Smooth muscle cell (in vitro differentiated cells): ENCODE data around the gene MYO16. TPM values are rescaled to one million over a fixed set of nuclear protein-coding genes. Genes with fewer than 3 reads are reported as not detected.

ENCODE experiments used
- DNase-seq: peaks from one replicate; lab custom pipeline; 2025; ENCODE audit not compliant: unreplicated experiment; lab: John Stamatoyannopoulos, UW
- H2AFZ ChIP-seq: fragments of 200-600 bp; sonication (generic); 2 replicates; pipeline ENCODE4 v1.6.0; 2016; ENCODE audit warnings: antibody characterized with exemption, low read depth, mild to moderate bottlenecking
- H3F3A ChIP-seq: fragments of 200-600 bp; sonication (generic); 2 replicates; pipeline ENCODE4 v1.6.0; 2017; ENCODE audit warnings: antibody characterized with exemption, low read depth
- H3K27ac ChIP-seq: fragments of 200-600 bp; sonication (generic); 2 replicates; pipeline ENCODE4 v1.5.1; 2016; ENCODE audit warnings: low read depth, mild to moderate bottlenecking
- H3K27me3 ChIP-seq: fragments of 200-600 bp; sonication (generic); 2 replicates; pipeline ENCODE4 v1.6.1; 2016; ENCODE audit warnings: low read depth, mild to moderate bottlenecking
- H3K36me3 ChIP-seq: fragments of 200-600 bp; sonication (generic); 2 replicates; pipeline ENCODE4 v1.5.1; 2016; ENCODE audit warnings: low read depth
- H3K4me1 ChIP-seq: fragments of 200-600 bp; sonication (generic); 2 replicates; pipeline ENCODE4 v1.5.1; 2016; ENCODE audit warnings: low read depth
- H3K4me2 ChIP-seq: fragments of 200-600 bp; sonication (generic); 2 replicates; pipeline ENCODE4 v1.6.0; 2016; ENCODE audit warnings: mild to moderate bottlenecking
- H3K4me3 ChIP-seq: fragments of 200-600 bp; sonication (generic); 2 replicates; pipeline ENCODE4 v1.5.1; 2016; ENCODE audit warnings: mild to moderate bottlenecking
- H3K79me2 ChIP-seq: fragments of 200-600 bp; sonication (generic); 2 replicates; pipeline ENCODE4 v1.6.0; 2016; ENCODE audit warnings: low read depth, mild to moderate bottlenecking
- H3K9ac ChIP-seq: fragments of 200-600 bp; sonication (generic); 2 replicates; pipeline ENCODE4 v1.6.0; 2016; ENCODE audit warnings: low read depth
- H3K9me3 ChIP-seq: fragments of 200-600 bp; sonication (generic); replicated peaks from 2 replicates; pipeline ENCODE4 v1.5.1; 2016; ENCODE audit warnings: low read depth
- H4K20me1 ChIP-seq: fragments of 200-600 bp; sonication (generic); 2 replicates; pipeline ENCODE4 v1.6.0; 2016; ENCODE audit warnings: low read depth
- WGBS: methylation state at CpG from one replicate; pipeline ENCODE4 v1.1.7; 2016; ENCODE audit warnings: low lambda C conversion rate; 5-methylcytosine and 5-hydroxymethylcytosine counted together
- polyA plus RNA-seq: library from polyadenylated mRNA; unstranded; fragments of >200 nt; fragmentation: Nextera tagmentation; extraction: Ambion mirVana; gene quantifications from 2 replicates; pipeline ENCODE4 v1.2.1, GENCODE V29; 2016
- total RNA-seq: library from RNA; depleted of rRNA; stranded (reverse); fragments of >200 nt; gene quantifications from 2 replicates; pipeline ENCODE4 v1.2.3, GENCODE V29; 2014
- TF ChIP-seq, protein P1 (sequence below): fragments of 200-600 bp; sonication (generic); IDR thresholded peaks from 2 replicates; pipeline ENCODE4 v1.5.1; 2017; ENCODE audit warnings: borderline replicate concordance, mild to moderate bottlenecking, antibody characterized with exemption; ENCODE audit not compliant: insufficient read depth, poor library complexity, severe bottlenecking

Gene MYO16
- total and polyA plus RNA-seq, 2 experiments from 2014 or later = not detected

DNA sequence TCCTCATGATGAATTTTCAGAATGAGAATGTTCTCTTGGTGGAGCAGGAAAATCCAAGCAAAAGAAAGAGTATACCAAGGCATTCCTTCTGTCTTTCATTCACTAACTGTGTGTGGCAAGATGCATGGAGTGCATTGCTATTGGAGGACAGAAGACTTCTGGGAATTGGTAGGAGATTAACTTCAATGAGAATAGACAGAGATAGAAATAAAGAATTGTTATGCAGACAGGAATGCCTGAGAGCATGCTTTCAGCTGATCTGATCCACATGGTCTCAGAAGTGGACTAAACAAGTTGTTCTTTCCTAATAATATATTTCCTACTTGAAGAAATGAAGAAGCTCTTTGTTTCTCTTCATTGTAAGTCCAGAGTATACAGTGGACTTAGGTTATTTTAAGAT is 303.6 kb downstream of the MYO16 start:
- H3K79me2 ChIP-seq = no peaks in the 10 kb centered on the region
- TF ChIP-seq, protein P1, sequence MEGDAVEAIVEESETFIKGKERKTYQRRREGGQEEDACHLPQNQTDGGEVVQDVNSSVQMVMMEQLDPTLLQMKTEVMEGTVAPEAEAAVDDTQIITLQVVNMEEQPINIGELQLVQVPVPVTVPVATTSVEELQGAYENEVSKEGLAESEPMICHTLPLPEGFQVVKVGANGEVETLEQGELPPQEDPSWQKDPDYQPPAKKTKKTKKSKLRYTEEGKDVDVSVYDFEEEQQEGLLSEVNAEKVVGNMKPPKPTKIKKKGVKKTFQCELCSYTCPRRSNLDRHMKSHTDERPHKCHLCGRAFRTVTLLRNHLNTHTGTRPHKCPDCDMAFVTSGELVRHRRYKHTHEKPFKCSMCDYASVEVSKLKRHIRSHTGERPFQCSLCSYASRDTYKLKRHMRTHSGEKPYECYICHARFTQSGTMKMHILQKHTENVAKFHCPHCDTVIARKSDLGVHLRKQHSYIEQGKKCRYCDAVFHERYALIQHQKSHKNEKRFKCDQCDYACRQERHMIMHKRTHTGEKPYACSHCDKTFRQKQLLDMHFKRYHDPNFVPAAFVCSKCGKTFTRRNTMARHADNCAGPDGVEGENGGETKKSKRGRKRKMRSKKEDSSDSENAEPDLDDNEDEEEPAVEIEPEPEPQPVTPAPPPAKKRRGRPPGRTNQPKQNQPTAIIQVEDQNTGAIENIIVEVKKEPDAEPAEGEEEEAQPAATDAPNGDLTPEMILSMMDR = no peak
- H3K4me2 ChIP-seq = no peak overlapping the region
- no peak overlapping the region for H3K4me3 ChIP-seq
- no peak overlapping the region for H3K9ac ChIP-seq
- no peaks in the 10 kb centered on the region for H4K20me1 ChIP-seq
- DNase-seq = no peak
- H2AFZ ChIP-seq = no peak overlapping the region
- no peaks in the 10 kb centered on the region for H3K4me1 ChIP-seq
- H3F3A ChIP-seq = no peaks in the 10 kb centered on the region
- H3K36me3 ChIP-seq = no peaks in the 10 kb centered on the region
- H3K27me3 ChIP-seq = peaks cover 7% of the 10 kb centered on the region
- no peaks in the 10 kb centered on the region for H3K9me3 ChIP-seq
- H3K27ac ChIP-seq = no peak overlapping the region

- peaks cover 4% of the 10 kb centered on the region for H3K27me3 ChIP-seq
- H3K4me2 ChIP-seq = no peak overlapping the region
- no peak overlapping the region for H3K27ac ChIP-seq
- no peak overlapping the region for H3K9ac ChIP-seq
- no peak for DNase-seq
- no peaks in the 10 kb centered on the region for H4K20me1 ChIP-seq
- no peak overlapping the region for H3K4me3 ChIP-seq
- H3K9me3 ChIP-seq = no peaks in the 10 kb centered on the region
- no peak overlapping the region for H2AFZ ChIP-seq
- WGBS = 100% methylated on average over 1 of the region's 1 CpG
- TF ChIP-seq, protein P1 = no peak
- H3F3A ChIP-seq = no peaks in the 10 kb centered on the region
- H3K4me1 ChIP-seq = no peaks in the 10 kb centered on the region
- no peaks in the 10 kb centered on the region for H3K36me3 ChIP-seq
- no peaks in the 10 kb centered on the region for H3K79me2 ChIP-seq
Observed at GRCh38 chr13:108938155-108938554, 308.7 kb downstream of the MYO16 start.

DNA sequence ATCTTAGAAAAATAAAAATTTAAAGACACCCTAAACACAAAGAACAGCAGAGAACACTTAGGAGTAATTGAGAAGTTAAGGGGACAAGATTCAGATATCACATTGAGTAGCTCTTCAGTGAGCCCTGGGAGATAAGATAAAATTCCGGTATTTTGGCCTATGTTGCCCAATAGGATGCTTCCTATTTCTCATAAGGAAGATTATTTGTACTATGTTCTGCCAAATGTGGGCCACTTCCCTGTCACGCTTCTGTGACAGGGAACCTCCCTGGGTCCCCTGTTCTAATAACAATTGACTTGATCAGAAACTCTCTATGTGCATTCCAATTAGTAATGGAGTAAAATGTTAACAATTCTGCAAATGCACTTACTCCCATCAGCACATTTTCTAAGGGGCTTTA is 310.7 kb downstream of the MYO16 start:
- H3K4me1 ChIP-seq = no peaks in the 10 kb centered on the region
- no peaks in the 10 kb centered on the region for H3K9me3 ChIP-seq
- no peak overlapping the region for H3K9ac ChIP-seq
- H3K79me2 ChIP-seq = no peaks in the 10 kb centered on the region
- no peak overlapping the region for H3K27ac ChIP-seq
- TF ChIP-seq, protein P1 = no peak
- no peaks in the 10 kb centered on the region for H3K36me3 ChIP-seq
- no peak overlapping the region for H3K4me3 ChIP-seq
- WGBS = 72% methylated on average over 2 of the region's 2 CpGs
- no peaks in the 10 kb centered on the region for H4K20me1 ChIP-seq
- no peak overlapping the region for H2AFZ ChIP-seq
- no peak overlapping the region for H3K4me2 ChIP-seq
- peaks cover 4% of the 10 kb centered on the region for H3K27me3 ChIP-seq
- H3F3A ChIP-seq = no peaks in the 10 kb centered on the region
- DNase-seq = no peak

DNA sequence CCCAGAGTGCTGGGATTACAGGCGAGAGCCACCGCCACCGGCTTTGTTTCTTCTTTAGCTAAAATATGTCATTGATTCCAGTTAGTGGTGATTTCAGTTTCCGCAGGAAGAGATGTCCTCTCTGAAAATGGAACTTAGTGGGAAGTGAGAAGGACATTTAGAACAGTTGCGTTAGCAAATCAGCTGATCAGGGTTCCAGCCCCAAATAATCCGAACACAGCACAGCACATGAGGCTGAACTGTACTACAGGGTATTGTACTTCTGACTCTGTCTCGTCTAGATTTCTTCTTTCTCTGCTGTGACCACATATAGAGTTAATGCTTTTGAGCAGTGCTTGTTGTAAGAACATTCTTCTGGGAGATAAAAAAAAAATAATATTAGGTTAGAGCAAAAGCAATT is 314.4 kb downstream of the MYO16 start:
- H3K27ac ChIP-seq = no peak overlapping the region
- no peaks in the 10 kb centered on the region for H3K27me3 ChIP-seq
- no peaks in the 10 kb centered on the region for H3F3A ChIP-seq
- H4K20me1 ChIP-seq = no peaks in the 10 kb centered on the region
- TF ChIP-seq, protein P1 = no peak
- no peaks in the 10 kb centered on the region for H3K36me3 ChIP-seq
- WGBS = 95% methylated on average over 7 of the region's 7 CpGs
- no peak overlapping the region for H3K9ac ChIP-seq
- no peak for DNase-seq
- H3K9me3 ChIP-seq = no peaks in the 10 kb centered on the region
- H3K4me1 ChIP-seq = no peaks in the 10 kb centered on the region
- H3K4me3 ChIP-seq = no peak overlapping the region
- H3K79me2 ChIP-seq = no peaks in the 10 kb centered on the region
- H3K4me2 ChIP-seq = no peak overlapping the region
- no peak overlapping the region for H2AFZ ChIP-seq
